Ammon's horn (tissue), 1 donor: ENCODE measurements around the gene APBA2.
A peak's percentile ranks its signal among the peaks of the same experiment; 100 is the strongest.

Source experiments
- DNase-seq: peaks from one replicate; pipeline ENCODE4 v3.0.0-alpha.2; 2016; ENCODE audit warnings: low spot score

Gene APBA2

GRCh38 chr15:29103824-29104565, 218.2 kb downstream of the APBA2 start:
- peak; percentile 83 for DNase-seq

DNA sequence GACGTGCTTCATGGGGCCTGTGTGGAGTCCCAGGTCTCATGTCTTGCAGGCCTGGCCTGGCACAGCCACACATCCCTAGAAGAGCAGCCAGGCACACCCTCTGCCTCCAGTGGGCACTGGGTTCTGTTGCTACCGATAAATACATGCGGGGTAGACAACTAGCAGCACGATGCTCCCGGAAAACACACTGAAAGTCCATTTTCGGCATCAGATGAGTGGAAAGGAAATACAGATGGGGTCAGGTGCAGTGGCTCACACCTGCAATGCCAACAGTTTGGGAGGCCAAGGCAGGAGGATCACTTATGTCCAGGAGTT, 218.7 kb downstream of the APBA2 start:
- no peak for DNase-seq

DNA sequence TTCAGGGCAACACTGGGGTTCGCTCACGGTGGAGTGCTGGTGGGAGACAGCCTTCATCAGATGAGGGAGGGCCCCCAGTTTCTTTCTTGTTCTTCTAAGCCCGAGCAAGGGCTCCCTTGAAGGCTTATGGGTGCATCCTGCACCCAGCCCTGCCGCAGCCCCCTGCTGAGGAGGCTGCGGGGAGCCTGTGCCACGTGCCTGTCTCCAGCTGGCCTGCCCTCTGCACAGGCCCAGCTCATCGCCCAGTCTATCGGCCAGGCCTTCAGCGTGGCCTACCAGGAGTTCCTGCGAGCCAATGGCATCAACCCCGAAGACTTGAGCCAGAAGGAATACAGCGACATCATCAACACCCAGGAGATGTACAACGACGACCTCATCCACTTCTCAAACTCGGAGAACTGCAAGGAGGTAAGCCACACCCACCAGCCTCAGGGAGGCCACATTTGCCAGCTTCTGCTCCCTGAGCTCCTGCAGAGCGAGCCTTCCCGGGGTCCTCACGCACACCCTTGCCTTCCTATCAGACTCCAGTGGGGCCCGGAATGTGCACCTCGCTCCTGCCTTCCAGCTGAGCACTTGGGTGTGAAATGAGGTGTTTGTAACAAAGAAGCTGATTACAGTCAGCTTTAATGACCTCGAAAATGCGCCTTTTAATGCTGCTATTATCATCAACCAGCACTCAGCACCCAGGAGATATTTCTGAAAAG, 219.5 kb downstream of the APBA2 start:
- DNase-seq: no peak

GRCh38 chr15:29106116-29106515, 220.3 kb downstream of the APBA2 start:
- no peak for DNase-seq

- no peak for DNase-seq
Measured at GRCh38 chr15:29106551-29107290, 220.9 kb downstream of the APBA2 start.

- no peak for DNase-seq
Measured at GRCh38 chr15:29107291-29107890, 221.6 kb downstream of the APBA2 start.

DNA sequence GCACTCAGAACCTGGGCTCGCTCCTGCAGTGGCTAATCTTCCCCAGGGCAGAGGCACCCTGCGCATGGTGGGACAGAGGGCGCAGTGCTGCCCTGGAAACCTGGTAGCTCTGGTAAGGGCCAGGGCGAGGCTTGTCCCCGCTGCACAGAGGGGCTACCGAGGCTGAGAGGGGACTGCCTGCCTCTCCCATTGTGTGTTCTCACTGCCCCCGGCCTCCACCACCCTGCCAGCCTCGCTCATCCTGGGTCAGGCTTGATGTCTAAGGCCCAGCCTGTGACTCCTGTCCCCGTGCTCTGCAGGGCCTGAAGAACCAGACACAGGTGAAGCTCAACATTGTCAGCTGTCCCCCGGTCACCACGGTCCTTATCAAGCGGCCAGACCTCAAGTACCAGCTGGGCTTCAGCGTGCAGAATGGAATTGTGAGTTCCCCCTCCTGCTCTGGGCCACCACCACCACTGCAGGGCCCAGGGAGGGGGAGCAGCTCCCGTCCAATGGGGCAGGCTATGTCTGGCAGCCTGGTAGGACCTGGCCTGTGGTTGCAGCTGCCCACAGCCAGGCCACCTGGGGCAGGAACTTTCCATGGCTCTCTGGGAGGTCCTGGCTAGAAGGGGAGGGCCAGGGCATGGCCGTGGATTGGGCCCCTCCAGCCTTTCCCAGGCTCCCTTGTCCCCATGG, 222.3 kb downstream of the APBA2 start:
- DNase-seq: no peak

- DNase-seq: no peak
Measured at GRCh38 chr15:29109762-29110161, 224.0 kb downstream of the APBA2 start.

GRCh38 chr15:29110176-29110575, 224.4 kb downstream of the APBA2 start:
- DNase-seq: no peak

DNA sequence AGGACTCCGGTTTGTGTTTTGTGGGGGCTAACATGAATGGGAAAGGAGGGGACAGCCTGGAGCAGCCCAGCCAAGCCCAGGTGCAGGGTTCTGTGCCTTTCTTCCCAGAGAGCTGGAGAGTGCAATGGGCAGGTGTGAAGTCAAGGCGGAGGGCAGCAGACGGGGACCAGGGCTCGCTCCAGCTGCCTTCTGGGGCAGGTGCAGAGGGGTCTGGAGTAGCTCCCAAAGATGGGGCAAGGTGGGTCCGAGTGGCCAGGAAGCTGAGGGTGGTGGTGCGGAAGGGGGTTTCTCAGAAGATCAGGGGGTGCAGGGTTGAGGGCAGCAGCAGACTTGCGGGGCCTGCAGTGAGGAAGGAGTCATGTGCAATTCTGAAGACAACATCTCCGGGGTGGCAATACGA, 225.0 kb downstream of the APBA2 start:
- DNase-seq: no peak

GRCh38 chr15:29111705-29112281, 226.0 kb downstream of the APBA2 start:
- DNase-seq: no peak

GRCh38 chr15:29113336-29114220, 227.8 kb downstream of the APBA2 start:
- no peak for DNase-seq

GRCh38 chr15:29114221-29115092, 228.7 kb downstream of the APBA2 start:
- no peak for DNase-seq

DNA sequence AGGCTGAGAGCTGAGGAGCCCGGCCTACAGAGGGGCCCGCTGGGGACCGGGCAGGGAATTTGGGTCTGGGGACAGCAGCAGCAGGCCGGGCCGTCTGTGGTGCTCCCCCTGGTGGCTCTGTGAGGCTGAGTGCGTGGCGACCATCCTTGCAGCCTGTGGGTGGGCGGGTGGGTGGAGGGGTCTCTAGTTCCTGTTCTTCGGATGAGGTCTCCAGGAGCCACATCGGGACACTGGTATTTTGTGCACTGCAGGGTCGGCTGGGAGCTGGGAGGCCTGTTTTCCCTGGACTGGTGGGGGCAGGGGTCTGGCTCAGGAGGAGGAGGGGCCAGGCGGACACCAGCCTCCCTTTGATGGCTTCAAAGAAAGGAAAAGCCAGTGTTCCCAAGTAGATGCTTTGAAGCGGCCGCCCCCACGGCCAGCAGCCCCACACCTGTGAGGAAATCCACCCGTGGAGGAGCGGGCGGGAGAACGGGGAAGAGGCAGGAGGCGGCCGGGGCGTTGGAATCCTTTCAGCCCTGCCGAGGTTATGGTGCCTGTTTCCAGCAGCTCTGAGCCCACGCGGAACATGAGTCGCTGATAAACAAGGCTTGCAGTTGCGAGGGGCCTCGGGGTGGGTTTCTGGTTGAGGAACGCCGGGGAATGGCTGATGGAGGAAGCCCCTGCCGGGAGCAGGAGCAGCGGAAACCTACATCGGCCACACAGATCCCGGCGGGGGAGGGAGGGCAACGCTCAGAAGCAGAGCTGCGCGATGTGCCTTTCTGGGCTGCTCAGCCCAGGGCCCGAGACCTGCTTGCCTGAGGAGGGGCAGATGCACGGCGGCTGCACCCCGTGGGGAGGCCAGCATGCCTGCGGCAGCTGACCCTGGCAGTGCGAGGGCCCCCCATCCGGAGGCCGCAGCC, 229.6 kb downstream of the APBA2 start:
- no peak for DNase-seq

- no peak for DNase-seq
Measured at GRCh38 chr15:29116970-29117700, 231.4 kb downstream of the APBA2 start.

DNA sequence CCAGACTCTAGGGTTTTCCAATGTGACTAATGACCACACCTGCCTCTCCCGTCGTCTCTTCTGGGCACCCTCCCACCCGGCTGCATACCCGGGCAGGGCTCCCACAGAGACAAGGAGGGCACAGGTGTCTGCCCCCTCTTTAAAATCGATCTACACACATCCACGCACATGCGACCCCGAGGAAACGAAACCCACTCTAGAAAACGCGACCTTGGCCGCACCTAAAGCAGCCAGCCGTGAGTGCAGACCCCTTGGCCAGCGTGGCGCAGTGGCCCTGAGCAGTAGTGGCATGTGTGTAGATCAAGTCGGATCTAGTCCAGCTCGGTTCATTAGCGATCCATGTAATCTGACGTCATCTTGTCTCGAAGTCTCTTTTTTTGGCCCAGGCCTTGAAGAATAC, 232.0 kb downstream of the APBA2 start:
- DNase-seq: no peak

GRCh38 chr15:29119847-29120246, 234.1 kb downstream of the APBA2 start:
- DNase-seq: no peak
